ENCODE measurements around the gene SLC9A2. TPM values are rescaled to one million over a fixed set of nuclear protein-coding genes. Genes with fewer than 3 reads are reported as not detected.

The SLC9A2 gene
- total RNA-seq, 6 donors from 2014 or later, result 0.30 to 1.1 (median 0.38) TPM; not detected in 2

DNA sequence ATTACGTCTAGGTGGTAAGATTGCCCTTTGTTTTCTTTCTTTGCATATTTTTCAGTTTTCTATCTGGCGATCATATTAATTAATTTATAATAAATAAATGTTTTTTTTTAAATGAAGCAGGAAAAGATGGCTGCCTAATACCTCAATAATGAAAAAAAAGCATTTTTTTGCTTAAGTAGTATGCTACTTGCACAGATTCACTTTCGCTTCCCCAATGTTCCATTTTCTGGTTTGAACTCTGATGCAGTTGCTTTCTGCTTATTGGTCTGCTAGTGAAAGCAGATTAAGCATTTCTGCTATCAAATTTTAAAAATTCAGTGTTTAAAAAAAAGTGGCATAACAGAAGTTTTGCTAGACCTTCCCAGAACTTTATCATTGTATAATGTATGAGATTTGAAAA is 130.6 kb downstream of the SLC9A2 start:
- H3K4me3 ChIP-seq, result no peak overlapping the region
- ATAC-seq (ENCODE audit: low FRiP score in 2 of 2), result no peak
- H3K9me3 ChIP-seq, result no peaks in the 10 kb centered on the region
- WGBS, 2 donors, result 89 to 90% methylated on average over 3 of the region's 3 CpGs
- H3K27me3 ChIP-seq, result no peaks in the 10 kb centered on the region
- DNase-seq, result no peak
- H3K36me3 ChIP-seq, result no peaks in the 10 kb centered on the region
- H3K27ac ChIP-seq, result no peak overlapping the region
- H3K4me1 ChIP-seq, result no peaks in the 10 kb centered on the region
- TF ChIP-seq POLR2AphosphoS5 (IDR thresholded peaks at IDR 0.05) (no peak), EP300 (IDR thresholded peaks at IDR 0.05) (no peak), CTCF (IDR thresholded peaks at IDR 0.05) (no peak), POLR2A (IDR thresholded peaks at IDR 0.05) (no peak)

DNA sequence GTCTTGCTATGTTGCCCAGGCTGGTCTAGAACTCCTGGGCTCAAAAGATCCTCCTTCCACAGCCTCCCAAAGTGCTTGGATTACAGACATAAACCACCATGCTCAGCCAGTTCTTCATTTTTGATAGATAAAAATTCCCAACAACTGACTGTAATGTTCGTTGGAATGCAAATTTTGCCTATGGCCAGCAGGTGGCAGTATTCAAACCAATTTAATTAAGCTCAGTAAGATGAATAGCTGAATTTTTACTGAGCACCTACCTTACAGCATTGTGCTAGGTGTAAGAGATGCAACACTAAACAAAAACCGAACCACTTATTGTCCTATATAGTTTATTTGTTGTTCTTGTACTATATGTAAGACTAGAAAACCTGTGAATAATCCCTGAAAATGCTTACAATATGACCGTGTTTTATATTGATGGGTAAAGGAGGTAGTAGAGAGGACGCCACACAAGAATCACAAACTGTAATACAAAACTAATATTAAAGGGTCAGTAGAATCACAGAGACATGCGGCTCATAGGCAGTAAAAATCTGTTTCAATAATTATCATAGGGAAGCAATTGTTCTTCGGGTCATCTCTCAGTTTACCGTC is 134.3 kb downstream of the SLC9A2 start:
- Histone ChIP-seq H3K9me3 (no peaks in the 10 kb centered on the region), H3K27me3 (no peaks in the 10 kb centered on the region), H3K4me1 (no peaks in the 10 kb centered on the region), H3K27ac (no peak overlapping the region), H3K4me3 (no peak overlapping the region), H3K36me3 (no peaks in the 10 kb centered on the region)
- TF ChIP-seq CTCF (IDR thresholded peaks at IDR 0.05) (peak; percentile 50 to 78 (median 64)), POLR2A (IDR thresholded peaks at IDR 0.05) (no peak)
- 68% methylated on average over 7 of the region's 7 CpGs for WGBS, 2 donors
- peak in 1 of 2 donors; percentile 57 for ATAC-seq (ENCODE audit: low FRiP score in 2 of 2)
- peak in 1 of 2 donors; percentile 32 for DNase-seq

DNA sequence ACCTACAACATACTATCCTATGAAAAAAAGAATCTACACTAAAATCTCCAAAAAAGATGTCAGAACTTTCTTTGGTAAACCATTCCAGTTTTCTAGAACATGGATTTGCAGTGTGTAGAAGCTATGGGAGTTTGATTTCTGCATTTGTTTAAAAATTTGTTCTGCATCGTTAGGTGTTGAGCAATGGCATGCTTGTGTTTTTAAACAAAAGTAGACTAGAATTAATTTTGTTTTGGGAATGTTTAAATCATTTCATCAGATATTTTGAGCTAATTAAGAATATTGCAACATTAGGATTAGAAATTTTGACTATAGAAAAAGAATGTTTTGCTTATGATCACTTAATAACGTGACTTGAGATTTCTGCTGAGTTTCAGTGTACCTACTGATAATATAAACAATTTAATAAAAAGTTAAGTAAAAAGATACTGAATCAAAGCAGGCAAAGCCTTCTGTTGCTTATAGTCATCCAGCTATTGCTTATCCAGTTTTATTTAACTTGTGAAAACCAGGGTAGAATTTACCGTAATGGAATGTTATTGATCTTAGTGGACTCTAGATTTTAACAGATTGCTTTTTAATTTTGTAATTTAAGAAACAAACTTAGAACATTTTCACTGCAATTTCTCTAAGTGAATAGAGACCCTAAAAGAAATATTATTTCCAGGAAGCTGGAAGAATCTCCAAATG is 135.2 kb downstream of the SLC9A2 start:
- no peak for DNase-seq
- 79 to 84% methylated on average over 3 of the region's 3 CpGs for whole genome bisulfite sequencing, 2 donors
- H3K36me3 ChIP-seq, result no peaks in the 10 kb centered on the region
- no peaks in the 10 kb centered on the region for H3K27me3 ChIP-seq
- H3K9me3 ChIP-seq, result no peaks in the 10 kb centered on the region
- TF ChIP-seq POLR2AphosphoS5 (IDR thresholded peaks at IDR 0.05) (no peak), CTCF (IDR thresholded peaks at IDR 0.05) (no peak), POLR2A (IDR thresholded peaks at IDR 0.05) (no peak), EP300 (IDR thresholded peaks at IDR 0.05) (no peak)
- H3K27ac ChIP-seq, result no peak overlapping the region
- no peak overlapping the region for H3K4me3 ChIP-seq
- H3K4me1 ChIP-seq, result no peaks in the 10 kb centered on the region
- ATAC-seq (ENCODE audit: low FRiP score in 2 of 2), result no peak

DNA sequence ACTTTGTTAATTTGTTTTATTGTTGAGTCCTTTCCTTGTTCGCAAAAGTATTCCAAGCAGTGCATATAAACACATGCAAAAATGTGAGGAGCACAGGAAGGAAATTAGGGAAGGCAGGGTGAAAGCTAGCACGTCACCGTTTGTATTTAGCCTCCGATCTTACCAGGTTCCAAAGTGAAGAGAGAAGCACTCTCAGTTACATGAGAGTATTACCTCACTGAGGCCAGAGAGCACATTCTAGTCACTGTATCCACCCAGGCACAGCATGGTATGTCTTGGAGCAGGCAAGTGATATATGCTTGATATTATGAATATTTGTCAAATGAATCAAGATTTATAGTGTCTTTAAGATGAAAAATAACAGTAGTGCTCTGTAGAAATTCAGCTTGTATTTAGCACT is 135.9 kb downstream of the SLC9A2 start:
- Histone ChIP-seq H3K36me3 (no peaks in the 10 kb centered on the region), H3K4me1 (no peaks in the 10 kb centered on the region), H3K9me3 (no peaks in the 10 kb centered on the region), H3K27me3 (no peaks in the 10 kb centered on the region), H3K4me3 (no peak overlapping the region), H3K27ac (no peak overlapping the region)
- no peak for DNase-seq
- no peak for ATAC-seq (ENCODE audit: low FRiP score in 2 of 2)
- 53 to 56% methylated on average over 4 of the region's 4 CpGs for WGBS, 2 donors
- TF ChIP-seq EP300 (IDR thresholded peaks at IDR 0.05) (no peak), CTCF (IDR thresholded peaks at IDR 0.05) (no peak), POLR2AphosphoS5 (IDR thresholded peaks at IDR 0.05) (no peak), POLR2A (IDR thresholded peaks at IDR 0.05) (no peak)

DNA sequence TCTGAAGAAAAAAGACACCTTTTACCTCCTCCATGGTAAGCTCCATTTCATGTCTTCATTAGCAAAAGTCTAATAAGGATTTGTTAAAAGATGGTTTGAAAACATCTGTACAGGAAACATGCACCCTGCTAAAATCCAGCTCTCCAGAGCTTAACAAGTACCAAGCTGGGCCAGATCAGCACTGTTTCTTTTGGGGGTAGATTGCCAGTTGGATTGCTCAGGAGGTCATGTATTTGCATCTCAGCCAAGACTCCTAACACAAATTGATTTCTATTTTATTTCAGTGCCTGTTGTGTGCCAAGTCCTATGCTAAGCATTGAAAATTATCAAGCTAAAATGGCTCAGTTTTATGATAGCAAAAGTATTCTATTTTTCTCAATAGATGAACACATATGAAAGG is 139.1 kb downstream of the SLC9A2 start:
- DNase-seq (no peak), ATAC-seq (ENCODE audit: low FRiP score in 2 of 2) (no peak)
- no peak overlapping the region for H3K27ac ChIP-seq
- H3K4me3 ChIP-seq, result no peak overlapping the region
- TF ChIP-seq POLR2A (IDR thresholded peaks at IDR 0.05) (no peak), CTCF (IDR thresholded peaks at IDR 0.05) (no peak), EP300 (IDR thresholded peaks at IDR 0.05) (no peak), POLR2AphosphoS5 (IDR thresholded peaks at IDR 0.05) (no peak)
- H3K4me1 ChIP-seq, result no peaks in the 10 kb centered on the region
- H3K27me3 ChIP-seq, result no peaks in the 10 kb centered on the region
- no peaks in the 10 kb centered on the region for H3K9me3 ChIP-seq
- no peaks in the 10 kb centered on the region for H3K36me3 ChIP-seq

All from upper lobe of left lung (tissue), 6 donors.